Uterus (tissue), 4 donors: ENCODE data around the gene CTAGE1. TPM values are rescaled to one million over a fixed set of nuclear protein-coding genes. Genes with fewer than 3 reads are reported as not detected.
"Not testable (repeated sequence)": the region's sequence is repeated elsewhere in the genome, so short reads cannot be mapped to it uniquely, and the experiment has no call there.

Experiments used
- DNase-seq, 2 donors: peaks; one replicate each; pipeline ENCODE4 v3.0.0-alpha.2; 2019 to 2020
- H3K27ac ChIP-seq, 2 donors: fragments of 200-600 bp; sonication (generic); 1 replicate in 1 of 2; 2 replicates in 1 of 2; pipeline ENCODE4 v1.5.1; 2016 to 2018
- H3K27me3 ChIP-seq, 2 donors: fragments of 200-600 bp; sonication (generic); one replicate each; pipeline ENCODE4 v1.5.1; 2018 to 2019; ENCODE audit warnings: control low read depth in 1 of 2
- H3K36me3 ChIP-seq, 2 donors: fragments of 200-600 bp; sonication (generic); one replicate each; pipeline ENCODE4 v1.5.1; 2019; ENCODE audit warnings: control low read depth in 1 of 2
- H3K4me1 ChIP-seq, 2 donors: fragments of 200-600 bp; sonication (generic); one replicate each; pipeline ENCODE4 v1.5.1; 2018 to 2019; ENCODE audit warnings: control low read depth in 1 of 2
- H3K4me3 ChIP-seq, 2 donors: fragments of 200-600 bp; sonication (generic); 1 replicate in 1 of 2; 2 replicates in 1 of 2; pipeline ENCODE4 v1.5.1; 2018 to 2019; ENCODE audit warnings: mild to moderate bottlenecking in 1 of 2
- H3K9me3 ChIP-seq, 2 donors: fragments of 200-600 bp; sonication (generic); one replicate each; pipeline ENCODE4 v1.5.1; 2019; ENCODE audit warnings: control low read depth in 1 of 2
- CTCF ChIP-seq, 4 experiments: fragments of 200-600 bp in 2 of 4; fragments of 450-650 bp in 2 of 4; sonication (generic) in 2 of 4; IDR thresholded peaks; one replicate each; pipeline ENCODE4 v1.5.1; 2016 to 2019; ENCODE audit warnings: antibody characterized with exemption in 4 of 4, mild to moderate bottlenecking in 2 of 4, moderate library complexity in 1 of 4
- POLR2A ChIP-seq, 2 donors: fragments of 450-650 bp; IDR thresholded peaks; one replicate each; pipeline ENCODE4 v1.6.1; 2016; ENCODE audit warnings: antibody characterized with exemption in 2 of 2, mild to moderate bottlenecking in 1 of 2, moderate library complexity in 1 of 2
- intact Hi-C: fragments of 100-400 bp; cut with DNase I; formaldehyde crosslinking; loops from one replicate; pipeline ENCODE4 v1.15.1; 2023; ENCODE audit warnings: low total_unique reads
- total RNA-seq, 4 donors: library from RNA; depleted of rRNA in 3 of 4; stranded (reverse); fragments of >200 nt in 3 of 4; gene quantifications; one replicate each; pipeline versions ENCODE4 v1.1.0 to v1.2.4, GENCODE V29; 2014 to 2023
- donor health status: DM: yes; HTN: yes; CAD: no.

CTAGE1 gene
- total RNA-seq, 4 donors from 2014 or later: not detected

GRCh38 chr18:22405142-22405541 is 12.6 kb downstream of the CTAGE1 start:
- DNase-seq: no peak
- Histone ChIP-seq H3K9me3 (peaks cover 0 to 18% of the 10 kb centered on the region in 2 donors), H3K27ac (no peak overlapping the region), H3K36me3 (no peaks in the 10 kb centered on the region), H3K27me3 (no peaks in the 10 kb centered on the region), H3K4me1 (no peaks in the 10 kb centered on the region), H3K4me3 (no peak overlapping the region)
- intact Hi-C loops: no loop called here
- TF ChIP-seq POLR2A (IDR thresholded peaks at IDR 0.05) (no peak), CTCF (IDR thresholded peaks at IDR 0.05) (no peak)

- intact Hi-C loops: no loop called here
- Histone ChIP-seq H3K4me3 (no peak overlapping the region), H3K27ac (no peak overlapping the region), H3K9me3 (peaks cover 0 to 18% of the 10 kb centered on the region in 2 donors), H3K4me1 (no peaks in the 10 kb centered on the region), H3K27me3 (no peaks in the 10 kb centered on the region), H3K36me3 (no peaks in the 10 kb centered on the region)
- DNase-seq: no peak
- no peak for TF ChIP-seq POLR2A (IDR thresholded peaks at IDR 0.05)
- no peak for TF ChIP-seq CTCF (IDR thresholded peaks at IDR 0.05)
Observed at GRCh38 chr18:22403950-22404349, 13.8 kb downstream of the CTAGE1 start.

GRCh38 chr18:22399949-22400348 is 17.8 kb downstream of the CTAGE1 start:
- Histone ChIP-seq H3K4me3 (no peak overlapping the region), H3K9me3 (peaks cover 0 to 7% of the 10 kb centered on the region in 2 donors), H3K4me1 (no peaks in the 10 kb centered on the region), H3K36me3 (no peaks in the 10 kb centered on the region), H3K27ac (no peak overlapping the region), H3K27me3 (no peaks in the 10 kb centered on the region)
- no peak for TF ChIP-seq CTCF (IDR thresholded peaks at IDR 0.05)
- no peak for TF ChIP-seq POLR2A (IDR thresholded peaks at IDR 0.05)
- no peak for DNase-seq
- intact Hi-C loops: no loop called here

- Histone ChIP-seq H3K27ac (no peak overlapping the region), H3K4me3 (no peak overlapping the region), H3K4me1 (no peaks in the 10 kb centered on the region), H3K36me3 (no peaks in the 10 kb centered on the region), H3K9me3 (no peaks in the 10 kb centered on the region), H3K27me3 (no peaks in the 10 kb centered on the region)
- no peak for TF ChIP-seq CTCF (IDR thresholded peaks at IDR 0.05)
- TF ChIP-seq POLR2A (IDR thresholded peaks at IDR 0.05): no peak
- intact Hi-C loops: no loop called here
- DNase-seq: no peak
Observed at GRCh38 chr18:22398464-22398863, 19.3 kb downstream of the CTAGE1 start.

GRCh38 chr18:22394428-22394827 is 23.3 kb downstream of the CTAGE1 start:
- no peak for TF ChIP-seq POLR2A (IDR thresholded peaks at IDR 0.05)
- no peak for TF ChIP-seq CTCF (IDR thresholded peaks at IDR 0.05)
- H3K36me3 ChIP-seq: no peaks in the 10 kb centered on the region
- H3K27me3 ChIP-seq: no peaks in the 10 kb centered on the region
- no peak for DNase-seq
- intact Hi-C loops: no loop called here
- no peak overlapping the region for H3K27ac ChIP-seq
- no peak overlapping the region for H3K4me3 ChIP-seq
- H3K4me1 ChIP-seq: no peaks in the 10 kb centered on the region
- H3K9me3 ChIP-seq: no peaks in the 10 kb centered on the region

GRCh38 chr18:22393164-22393563 is 24.6 kb downstream of the CTAGE1 start:
- DNase-seq, H3K36me3 ChIP-seq, H3K27ac ChIP-seq, H3K27me3 ChIP-seq, H3K4me3 ChIP-seq, intact Hi-C loops, H3K4me1 ChIP-seq, H3K9me3 ChIP-seq: not testable (repeated sequence)
